Neural cell (in vitro differentiated cells): Measurements from ENCODE around the gene STON2.

Experiments used
- CTCF ChIP-seq: fragments of 450-650 bp; IDR thresholded peaks from 2 replicates; pipeline ENCODE4 v1.5.1; 2014; ENCODE audit warnings: antibody characterized with exemption, mild to moderate bottlenecking, moderate library complexity; ENCODE audit not compliant: poor library complexity, severe bottlenecking
- EP300 ChIP-seq: fragments of 450-650 bp; conservative IDR thresholded peaks from 2 replicates; pipeline ENCODE4 v1.6.1; 2014; ENCODE audit warnings: antibody characterized with exemption, mild to moderate bottlenecking, moderate library complexity; ENCODE audit not compliant: poor library complexity, severe bottlenecking
- MXI1 ChIP-seq: fragments of 450-650 bp; conservative IDR thresholded peaks from 2 replicates; pipeline ENCODE4 v1.6.1; 2014; ENCODE audit warnings: antibody characterized with exemption, mild to moderate bottlenecking; ENCODE audit not compliant: poor library complexity, severe bottlenecking
- REST ChIP-seq: IDR thresholded peaks from 2 replicates; pipeline ENCODE4 v1.6.1; 2012; ENCODE audit warnings: borderline replicate concordance
- TAF1 ChIP-seq: IDR thresholded peaks from 2 replicates; pipeline ENCODE4 v1.6.1; 2012; ENCODE audit warnings: low read depth

- no peak for TF ChIP-seq CTCF
- TF ChIP-seq MXI1: no peak
- no peak for TF ChIP-seq EP300
- no peak for TF ChIP-seq REST
- no peak for TF ChIP-seq TAF1
These were observed 70.3 kb downstream of the STON2 start for GRCh38 chr14:81329640-81330381.
